SKM-1 treated with dmso at 0.1 percent for 144 hours (cell line): Measurements from ENCODE around the gene KEAP1.

Experiments
- DNase-seq: peaks from one replicate; lab custom pipeline; 2025; ENCODE audit not compliant: unreplicated experiment; lab: John Stamatoyannopoulos, UW

KEAP1 gene

GRCh38 chr19:10525636-10526035 is 22.5 kb upstream of the KEAP1 start:
- no peak for DNase-seq

DNA sequence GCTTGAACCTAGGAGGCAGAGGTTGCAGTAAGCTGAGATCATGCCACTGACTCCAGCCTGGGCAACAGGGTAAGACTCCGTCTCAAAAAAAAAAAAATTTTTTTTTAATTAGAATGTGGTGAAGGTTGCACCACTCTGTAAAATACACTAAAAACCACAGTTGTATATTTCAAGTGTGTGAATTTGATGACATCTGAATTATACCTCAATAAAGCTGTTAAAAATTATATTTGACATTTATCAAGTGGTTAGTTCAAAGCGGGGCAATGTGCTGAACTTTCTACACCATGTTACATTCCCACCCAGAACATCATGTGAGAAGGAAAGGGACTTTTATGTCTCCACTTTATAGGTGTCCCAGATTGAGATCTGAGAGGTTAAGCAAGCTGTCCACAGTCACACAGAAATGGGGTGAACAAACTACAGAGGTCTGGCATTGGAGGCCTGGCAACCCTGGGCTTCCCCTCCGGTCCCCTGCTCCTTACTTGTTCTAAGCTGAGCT is 20.0 kb upstream of the KEAP1 start:
- no peak for DNase-seq

GRCh38 chr19:10521461-10522171 is 18.5 kb upstream of the KEAP1 start:
- no peak for DNase-seq

DNA sequence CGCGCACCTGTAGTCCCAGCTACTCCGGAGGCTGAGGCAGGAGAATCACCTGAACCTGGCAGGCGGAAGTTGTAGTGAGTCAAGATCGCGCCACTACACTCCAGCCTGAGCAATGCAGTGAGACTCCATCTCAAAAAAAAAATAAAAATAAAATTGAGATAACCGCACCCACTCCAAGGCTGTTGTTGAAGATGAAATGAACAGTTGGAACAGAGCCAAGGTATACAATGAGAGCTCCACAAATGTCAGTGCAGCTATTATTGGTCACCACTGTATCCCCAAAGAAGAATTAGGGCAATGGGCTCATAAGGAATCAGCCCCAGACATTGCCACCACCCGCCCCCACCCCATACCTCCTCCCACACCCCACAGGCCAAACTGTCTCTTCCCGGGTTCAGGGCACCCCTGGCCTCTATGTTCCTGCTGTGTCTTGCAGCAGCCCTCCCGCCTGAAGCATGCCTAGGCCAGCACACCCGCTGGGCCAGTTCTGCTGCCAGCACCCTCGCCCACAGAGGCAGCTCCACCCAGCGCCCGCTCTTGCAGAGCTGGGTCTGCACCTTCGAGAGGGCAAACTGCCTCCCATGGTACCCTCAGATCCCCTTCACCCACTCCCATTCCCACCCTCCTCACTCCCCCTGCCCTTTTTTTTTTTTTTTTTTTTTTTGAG is 17.6 kb upstream of the KEAP1 start:
- DNase-seq = no peak

- DNase-seq = no peak
Measured at GRCh38 chr19:10519421-10519820, 16.3 kb upstream of the KEAP1 start.

- no peak for DNase-seq
Measured at GRCh38 chr19:10518444-10519361, 15.5 kb upstream of the KEAP1 start.

- DNase-seq = no peak
Measured at GRCh38 chr19:10517760-10518443, 14.7 kb upstream of the KEAP1 start.

DNA sequence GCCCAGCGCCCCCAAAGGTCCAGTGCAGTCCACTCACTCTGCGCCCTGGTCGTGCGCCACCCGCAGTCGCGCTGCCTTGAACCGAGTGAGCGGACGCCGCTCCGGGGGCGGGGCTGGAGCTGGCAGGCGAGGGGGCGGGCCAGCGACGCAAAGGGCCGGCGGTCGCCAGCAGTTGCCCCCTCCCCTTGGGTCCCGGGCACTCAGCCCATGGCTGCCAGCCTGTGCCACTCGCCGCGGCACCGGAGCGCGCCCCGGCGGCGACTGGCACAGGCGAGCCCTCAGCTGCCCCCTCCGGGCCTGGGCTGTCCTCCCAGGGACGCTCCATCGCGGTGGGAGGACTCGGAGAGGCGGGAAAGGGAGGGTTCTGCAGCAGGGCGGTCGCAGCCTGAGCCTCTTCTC is 14.2 kb upstream of the KEAP1 start, which contains the start of gene S1PR5:
Gene S1PR5 (minus strand): TSS at position 87 of the 399 bp plus-strand sequence. CDS start 2,436 bp downstream, outside the sequence.
- DNase-seq = no peak

GRCh38 chr19:10516671-10517286 is 13.6 kb upstream of the KEAP1 start:
- no peak for DNase-seq

DNA sequence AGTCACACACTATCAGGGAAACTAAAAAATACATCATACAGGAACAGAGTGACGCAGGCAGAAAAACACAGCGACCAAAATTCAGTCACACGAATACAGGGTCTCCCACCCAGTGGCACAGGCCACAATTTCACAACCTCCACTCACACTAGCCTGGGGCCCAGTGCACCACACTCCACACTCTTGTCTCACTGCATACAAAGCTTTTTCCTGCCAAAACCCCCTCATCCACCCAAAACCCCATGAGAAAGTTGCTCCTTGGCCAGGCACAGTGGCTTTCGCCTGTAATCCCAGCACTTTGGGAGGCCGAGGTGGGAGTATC is 12.9 kb upstream of the KEAP1 start:
- no peak for DNase-seq

- DNase-seq = no peak
Measured at GRCh38 chr19:10514211-10515145, 11.3 kb upstream of the KEAP1 start.

DNA sequence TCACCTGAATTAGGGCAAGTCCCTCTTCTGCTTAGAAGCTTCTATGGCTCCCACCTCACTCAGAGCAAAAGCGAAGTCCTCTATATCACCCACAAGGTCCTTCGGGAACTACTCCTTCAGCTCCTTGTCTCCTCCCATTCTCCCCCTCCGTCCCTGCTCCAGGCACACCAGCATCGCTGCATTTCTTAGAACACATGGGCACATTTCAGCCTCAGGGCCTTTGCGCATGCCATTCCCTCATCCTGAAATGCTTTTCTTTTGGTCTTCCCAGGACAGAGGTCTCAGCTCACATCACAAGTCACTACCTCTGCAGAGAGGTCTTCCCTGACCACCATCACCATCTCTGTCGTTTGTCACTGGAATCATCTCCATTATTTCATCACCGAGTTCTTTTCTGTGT is 10.1 kb upstream of the KEAP1 start:
- DNase-seq = no peak

DNA sequence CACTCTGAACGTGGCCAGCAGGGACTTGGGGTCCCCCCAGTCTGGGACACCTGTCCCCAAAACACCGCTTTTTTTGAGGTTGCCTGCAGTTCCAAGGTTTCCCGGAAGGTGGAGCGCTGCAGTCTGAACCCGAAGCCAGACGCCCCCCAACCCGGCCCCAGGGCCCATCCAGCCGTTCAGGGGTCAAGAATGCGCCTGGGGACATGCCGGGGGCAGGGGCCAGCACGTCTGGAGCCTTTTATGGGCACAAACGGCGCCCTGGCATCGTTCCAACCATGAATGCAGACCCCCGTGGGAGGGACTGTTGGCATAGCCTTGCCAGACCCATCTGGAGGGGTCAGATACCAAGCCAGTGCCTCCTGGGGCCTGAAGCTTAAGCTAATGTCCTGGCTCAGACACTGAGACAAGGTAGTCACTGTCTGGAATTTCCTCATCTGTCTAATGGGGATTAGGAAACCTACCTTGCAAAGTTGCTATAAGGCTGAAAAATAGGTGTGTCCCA is 7.2 kb upstream of the KEAP1 start:
- no peak for DNase-seq

GRCh38 chr19:10508707-10509106 is 5.6 kb upstream of the KEAP1 start:
- DNase-seq = no peak

DNA sequence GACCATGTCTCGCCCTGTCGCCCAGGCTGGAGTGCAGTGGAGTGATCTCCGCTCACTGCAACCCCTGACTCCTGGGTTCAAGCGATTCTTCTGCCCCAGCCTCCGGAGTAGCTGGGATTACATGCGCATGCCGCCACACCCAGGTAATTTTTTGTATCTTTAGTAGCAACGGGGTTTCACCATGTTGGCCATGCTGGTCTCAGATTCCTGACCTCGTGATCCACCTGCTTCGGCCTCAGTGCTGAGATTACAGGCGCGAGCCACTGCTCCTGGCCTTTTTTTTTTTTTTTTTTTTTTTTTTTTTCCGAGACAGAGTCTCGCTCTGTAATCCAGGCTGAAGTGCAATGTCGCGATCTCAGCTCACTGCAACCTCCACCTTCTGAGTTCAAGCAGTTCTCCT is 4.9 kb upstream of the KEAP1 start:
- DNase-seq = no peak

- DNase-seq = peak; percentile 74
Measured at GRCh38 chr19:10505583-10506229, 2.5 kb upstream of the KEAP1 start.

- peak; percentile 90 for DNase-seq
Measured at GRCh38 chr19:10502524-10503001, 593 bp downstream of the KEAP1 start.

- DNase-seq = no peak
Measured at GRCh38 chr19:10501971-10502523, 1.1 kb downstream of the KEAP1 start.
